ENCODE results near the gene CHMP6. TPM values are rescaled to one million over a fixed set of nuclear protein-coding genes. Genes with fewer than 3 reads are reported as not detected.

The CHMP6 gene
- polyA plus RNA-seq, 3 donors: 20.3 to 44.8 (median 44.1) TPM

- H3K36me3 ChIP-seq (replicated peaks in 1 of 2; ENCODE audit: control insufficient read depth in 1 of 2, insufficient read depth in 2 of 2, low read length in 2 of 2): peaks cover 31 to 71% of the 10 kb centered on the region in 2 donors
- H3K4me3 Mint-ChIP-seq: no peak overlapping the region
- H4K20me1 ChIP-seq (ENCODE audit: insufficient read depth, low read length): no peaks in the 10 kb centered on the region
- H3K27ac Mint-ChIP-seq: no peak overlapping the region
- H3K4me3 ChIP-seq (replicated peaks in 1 of 3; ENCODE audit: low read depth in 2 of 3, low read length in 3 of 3): no peak overlapping the region
- H3K4me1 ChIP-seq (ENCODE audit: control insufficient read depth in 1 of 2, insufficient read depth in 2 of 2, low read length in 2 of 2): peaks cover 2 to 5% of the 10 kb centered on the region in 2 donors
- no peak overlapping the region for H3K27ac ChIP-seq (ENCODE audit: low read depth in 1 of 2, low read length in 2 of 2)
- H3K79me2 ChIP-seq (ENCODE audit: insufficient read depth, low read length): no peaks in the 10 kb centered on the region
- WGBS (ENCODE audit: insufficient coverage): 99% methylated on average over 15 of the region's 17 CpGs
- H3K36me3 Mint-ChIP-seq: peaks cover 45 to 70% of the 10 kb centered on the region in 2 donors
- no peaks in the 10 kb centered on the region for H3K27me3 Mint-ChIP-seq (ENCODE audit: low read depth in 3 of 3)
- H3K9me3 Mint-ChIP-seq: peaks cover 0 to 7% (median 0%) of the 10 kb centered on the region in 7 donors
- no peak overlapping the region for H2AFZ ChIP-seq (ENCODE audit: insufficient read depth, low read depth, low read length, poor library complexity, severe bottlenecking)
- intact Hi-C loops (cut with micrococcal nuclease): no loop called here
- no peaks in the 10 kb centered on the region for H3K9me3 ChIP-seq (replicated peaks in 1 of 2; ENCODE audit: control insufficient read depth in 1 of 2, insufficient read depth in 1 of 2, low read length in 2 of 2)
- no peak for DNase-seq
- no peaks in the 10 kb centered on the region for H3K27me3 ChIP-seq (ENCODE audit: control insufficient read depth in 2 of 2, insufficient read depth in 2 of 2, low read length in 2 of 2)
- H3K9ac ChIP-seq (ENCODE audit: insufficient read depth, low read length, poor library complexity, severe bottlenecking): no peak overlapping the region
- H3K4me1 Mint-ChIP-seq: peaks cover 4% of the 10 kb centered on the region
- no peak for TF ChIP-seq CTCF (IDR thresholded peaks at IDR 0.05)
- H3K4me2 ChIP-seq (replicated peaks; ENCODE audit: extremely low read depth, low read length, poor library complexity, severe bottlenecking): no peak overlapping the region
Measured at GRCh38 chr17:80945736-80946135, 45.9 kb upstream of the CHMP6 start.

DNA sequence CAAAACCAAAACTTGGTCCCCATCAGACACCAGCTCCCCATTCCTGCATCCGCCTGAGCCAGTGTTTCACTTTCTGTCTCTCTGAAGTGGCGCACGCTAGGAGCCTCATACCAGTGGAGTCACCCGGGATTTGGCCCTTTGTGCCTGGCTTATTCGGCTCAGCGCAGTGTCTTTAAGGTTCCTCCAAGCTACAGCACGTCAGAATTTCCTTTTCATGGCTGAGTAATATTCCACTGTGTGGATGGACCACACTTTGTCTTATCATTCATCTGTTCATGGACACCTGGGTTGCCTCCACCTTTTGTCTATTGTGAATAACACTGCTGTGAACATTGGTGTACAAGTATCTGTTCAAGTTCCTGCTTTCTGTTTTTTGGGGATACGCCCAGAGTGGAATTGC is 45.2 kb upstream of the CHMP6 start:
- intact Hi-C loops (cut with micrococcal nuclease): no loop called here
- Histone ChIP-seq H3K4me3 (replicated peaks in 1 of 3; ENCODE audit: low read depth in 2 of 3, low read length in 3 of 3) (no peak overlapping the region), H4K20me1 (ENCODE audit: insufficient read depth, low read length) (no peaks in the 10 kb centered on the region), H3K4me2 (replicated peaks; ENCODE audit: extremely low read depth, low read length, poor library complexity, severe bottlenecking) (no peak overlapping the region), H3K36me3 (replicated peaks in 1 of 2; ENCODE audit: control insufficient read depth in 1 of 2, insufficient read depth in 2 of 2, low read length in 2 of 2) (peaks cover 36 to 77% of the 10 kb centered on the region in 2 donors), H2AFZ (ENCODE audit: insufficient read depth, low read depth, low read length, poor library complexity, severe bottlenecking) (no peak overlapping the region), H3K4me1 (ENCODE audit: control insufficient read depth in 1 of 2, insufficient read depth in 2 of 2, low read length in 2 of 2) (no peaks in the 10 kb centered on the region), H3K9me3 (replicated peaks in 1 of 2; ENCODE audit: control insufficient read depth in 1 of 2, insufficient read depth in 1 of 2, low read length in 2 of 2) (no peaks in the 10 kb centered on the region), H3K79me2 (ENCODE audit: insufficient read depth, low read length) (no peaks in the 10 kb centered on the region), H3K9ac (ENCODE audit: insufficient read depth, low read length, poor library complexity, severe bottlenecking) (no peak overlapping the region), H3K27me3 (ENCODE audit: control insufficient read depth in 2 of 2, insufficient read depth in 2 of 2, low read length in 2 of 2) (no peaks in the 10 kb centered on the region), H3K27ac (ENCODE audit: low read depth in 1 of 2, low read length in 2 of 2) (no peak overlapping the region)
- Mint-ChIP-seq H3K27me3 (ENCODE audit: low read depth in 3 of 3) (no peaks in the 10 kb centered on the region), H3K9me3 (peaks cover 0 to 7% (median 0%) of the 10 kb centered on the region in 7 donors), H3K4me3 (no peak overlapping the region), H3K36me3 (peaks cover 48 to 71% of the 10 kb centered on the region in 2 donors), H3K27ac (no peak overlapping the region), H3K4me1 (no peaks in the 10 kb centered on the region)
- TF ChIP-seq CTCF (IDR thresholded peaks at IDR 0.05): no peak
- 99% methylated on average over 7 of the region's 8 CpGs for WGBS (ENCODE audit: insufficient coverage)
- no peak for DNase-seq

Data from CD14-positive monocyte (primary cell).